Stimulated activated CD4-positive, alpha-beta T cell treated with anti-CD3 and anti-CD28 coated beads, Interleukin-4, amount 100 ng/mL, for 24 hours (primary cell): Measurements from ENCODE around the gene MACROD1.

ENCODE experiments used
- DNase-seq: peaks from one replicate; pipeline ENCODE4 v3.0.0-alpha.2; 2020

The MACROD1 gene

DNA sequence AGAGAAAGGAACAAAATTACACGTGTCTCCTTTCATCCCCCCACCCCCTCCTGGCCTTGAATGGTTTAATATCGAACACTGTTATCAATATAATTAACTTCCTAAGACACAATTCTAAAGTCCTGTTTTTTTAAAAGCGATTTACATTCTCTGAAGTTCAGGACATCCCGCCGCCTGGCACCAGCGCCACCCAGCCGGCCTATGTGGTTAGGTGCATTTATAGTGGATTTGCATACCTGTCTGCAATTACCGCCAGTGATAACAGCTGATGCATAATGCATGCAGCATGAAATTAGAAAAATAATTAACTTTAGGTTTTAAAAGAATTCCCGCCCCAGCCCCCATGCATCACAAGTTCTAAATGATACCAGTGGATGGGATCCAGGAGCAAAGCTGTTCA, 58.6 kb downstream of the MACROD1 start:
- DNase-seq = no peak

DNA sequence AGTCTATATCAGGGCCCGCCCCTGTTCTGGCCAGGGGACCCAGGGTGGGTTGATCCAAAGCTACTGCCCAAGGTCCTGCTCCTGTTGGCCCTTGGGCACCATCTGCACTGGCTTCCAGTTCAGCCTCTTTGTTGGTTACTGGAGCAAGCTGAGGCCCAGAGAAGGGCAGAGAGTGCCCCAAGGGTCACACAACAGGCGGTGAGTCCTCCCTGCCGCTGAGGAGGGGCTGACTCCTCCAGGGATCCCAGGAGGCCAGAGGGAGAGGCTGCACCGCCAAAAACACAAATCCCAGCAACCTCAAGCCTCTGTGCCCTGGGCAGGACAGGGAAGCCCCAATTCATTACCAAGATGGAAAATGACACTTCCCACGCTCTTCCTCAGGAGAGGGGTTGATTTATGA, 61.3 kb downstream of the MACROD1 start:
- no peak for DNase-seq

GRCh38 chr11:64103277-64103985, 62.5 kb downstream of the MACROD1 start:
- no peak for DNase-seq

DNA sequence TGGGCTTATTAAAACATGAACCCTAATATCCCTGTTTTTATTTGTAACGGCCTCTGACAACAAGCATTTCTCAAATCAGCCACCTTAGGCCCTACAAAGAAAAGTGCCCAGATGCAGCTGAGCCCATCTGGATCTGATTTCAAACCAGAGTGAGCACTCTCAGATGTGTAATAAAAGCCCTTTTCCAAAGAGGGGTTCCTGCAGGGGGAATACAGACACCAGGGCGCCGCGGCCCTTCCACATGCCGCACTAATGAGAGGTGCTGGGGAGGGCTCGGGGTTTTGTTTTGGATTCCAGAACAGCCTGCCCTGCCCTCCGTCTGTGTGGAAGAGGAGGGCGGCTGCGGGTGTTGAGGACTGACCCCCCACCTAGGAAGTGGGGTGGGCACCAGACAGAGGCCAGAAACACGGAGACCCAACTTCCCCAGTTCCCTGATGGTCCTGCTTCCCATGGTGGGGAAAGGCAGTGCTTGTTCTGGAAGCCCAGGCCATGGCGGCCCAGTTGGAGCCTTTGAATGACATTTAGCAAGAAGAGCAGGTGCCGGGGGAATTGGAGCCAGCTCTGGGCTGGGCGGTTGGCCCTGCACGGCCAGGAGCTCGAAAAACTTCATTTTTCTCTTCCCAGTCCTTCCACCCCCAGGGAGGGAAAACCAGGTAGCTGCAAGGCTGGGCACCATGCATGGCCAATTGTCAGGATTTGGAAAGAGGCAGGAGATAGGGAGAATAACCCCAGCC, 63.7 kb downstream of the MACROD1 start:
- DNase-seq = no peak

- DNase-seq = no peak
Observed at GRCh38 chr11:64101461-64101860, 64.5 kb downstream of the MACROD1 start.

- DNase-seq = no peak
Observed at GRCh38 chr11:64100782-64101353, 65.0 kb downstream of the MACROD1 start.

- no peak for DNase-seq
Observed at GRCh38 chr11:64100360-64100759, 65.6 kb downstream of the MACROD1 start.

- DNase-seq = no peak
Observed at GRCh38 chr11:64099436-64099835, 66.5 kb downstream of the MACROD1 start.

DNA sequence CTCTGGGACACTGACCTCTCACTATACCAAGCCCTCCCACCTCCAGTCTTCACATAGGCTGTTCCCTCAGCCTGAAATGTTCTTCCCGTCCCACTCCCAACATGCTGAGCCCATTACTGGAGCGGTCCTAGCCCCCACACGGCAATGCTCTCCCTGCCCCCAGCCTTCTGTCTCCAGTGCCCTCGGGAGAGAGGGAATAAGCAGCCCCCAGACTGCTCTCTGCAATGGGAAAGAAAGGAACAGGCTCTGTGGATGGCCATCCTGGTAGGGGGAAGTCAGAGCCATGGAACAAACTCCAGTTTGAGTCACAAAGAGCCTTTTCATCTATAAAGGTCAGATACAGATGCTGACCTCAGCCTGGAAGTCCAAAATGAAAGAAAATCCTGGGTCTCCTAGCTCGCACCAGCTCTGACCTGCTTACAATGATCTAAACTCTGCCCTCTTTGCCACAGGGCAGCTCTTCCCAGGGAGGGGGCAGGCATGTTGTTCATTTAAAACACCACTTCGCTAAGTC, 67.5 kb downstream of the MACROD1 start:
- no peak for DNase-seq

- DNase-seq = no peak
Observed at GRCh38 chr11:64097468-64098317, 68.2 kb downstream of the MACROD1 start.

- DNase-seq = no peak
Observed at GRCh38 chr11:64096835-64097234, 69.1 kb downstream of the MACROD1 start.

DNA sequence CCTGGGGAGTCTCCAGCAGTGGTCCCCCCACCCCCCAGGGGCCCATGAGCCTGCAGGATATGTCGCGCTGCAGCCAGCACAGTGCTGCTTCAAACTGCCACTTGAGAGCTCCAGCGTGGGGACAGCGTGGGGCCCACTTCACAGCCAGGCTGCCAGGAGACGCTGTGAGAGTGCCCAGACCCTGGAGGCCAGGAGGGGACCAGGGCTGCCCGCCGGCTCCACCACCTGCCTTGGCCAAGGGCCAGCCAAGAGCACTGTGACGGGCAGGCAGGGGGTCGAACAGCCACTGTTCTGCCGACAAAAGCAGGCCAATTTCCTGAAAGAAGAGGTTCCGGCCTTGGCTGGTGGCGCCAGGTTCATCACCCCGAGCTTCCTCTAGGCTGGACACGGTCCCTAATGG, 70.0 kb downstream of the MACROD1 start:
- DNase-seq = no peak

DNA sequence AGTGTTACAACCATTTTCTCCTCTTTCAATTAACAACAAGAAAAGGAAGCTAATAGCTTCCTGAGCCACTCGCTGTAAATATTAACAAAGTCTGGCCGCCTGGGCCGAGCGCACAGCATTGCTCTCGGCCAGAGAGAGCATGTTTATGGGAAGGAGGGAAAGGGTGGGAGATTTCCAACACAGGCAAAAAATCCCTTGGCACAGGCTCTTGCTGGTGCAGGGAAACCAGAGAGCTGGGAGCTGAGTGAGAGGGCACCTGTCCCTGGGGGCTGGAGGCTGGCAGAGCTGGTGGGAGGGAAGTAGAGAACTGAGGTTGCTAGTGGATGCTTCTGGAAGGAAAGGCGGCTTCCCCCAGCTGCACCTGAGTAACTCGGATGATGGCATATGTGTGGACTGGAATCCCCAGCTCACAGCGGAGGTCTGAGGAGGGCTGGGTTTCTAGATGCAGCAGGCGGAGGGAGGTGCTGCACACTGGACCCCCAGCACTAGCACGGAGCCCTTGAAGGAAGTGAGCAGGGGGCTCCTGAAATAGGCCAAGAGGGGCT, 70.6 kb downstream of the MACROD1 start:
- DNase-seq = no peak

GRCh38 chr11:64094463-64095260, 71.3 kb downstream of the MACROD1 start:
- DNase-seq = no peak

DNA sequence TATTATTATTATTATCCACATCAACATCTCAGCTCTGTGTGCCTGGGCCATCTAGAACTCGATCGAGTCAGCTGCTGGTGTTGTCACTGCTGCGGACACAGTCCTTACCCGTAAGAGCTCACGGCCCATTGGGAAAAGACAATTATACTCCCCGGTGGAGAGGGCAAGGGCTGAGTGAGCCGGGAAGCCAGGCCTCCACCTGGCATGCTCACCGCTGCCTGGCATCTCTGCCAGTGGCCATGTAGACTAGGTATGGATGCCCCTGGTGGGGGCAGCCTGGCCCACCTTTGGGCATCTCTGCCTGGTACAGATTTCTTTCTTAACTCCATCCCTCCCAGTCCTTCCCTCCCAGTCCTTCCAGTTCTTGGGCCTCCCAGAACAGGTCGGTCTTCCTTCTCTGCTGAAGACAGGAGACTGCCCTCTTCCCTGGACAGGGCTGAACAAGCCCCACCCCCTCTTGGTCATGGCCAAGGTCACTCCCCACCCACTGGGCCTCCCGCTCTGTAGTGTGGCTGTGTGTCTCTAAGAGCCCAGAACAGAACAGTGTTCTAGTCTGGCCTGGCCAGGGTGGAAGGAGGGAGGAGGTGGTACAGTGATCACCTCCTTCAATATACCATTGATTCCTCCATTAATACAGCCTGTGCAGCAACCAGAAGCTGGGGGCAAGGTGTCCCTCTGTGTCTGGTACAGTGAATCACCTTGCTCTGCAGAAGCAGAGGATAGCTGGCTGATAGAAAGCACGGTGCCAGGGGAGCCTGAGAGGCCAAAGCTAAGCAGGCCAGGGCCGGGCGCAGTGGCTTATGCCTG, 72.5 kb downstream of the MACROD1 start:
- no peak for DNase-seq

DNA sequence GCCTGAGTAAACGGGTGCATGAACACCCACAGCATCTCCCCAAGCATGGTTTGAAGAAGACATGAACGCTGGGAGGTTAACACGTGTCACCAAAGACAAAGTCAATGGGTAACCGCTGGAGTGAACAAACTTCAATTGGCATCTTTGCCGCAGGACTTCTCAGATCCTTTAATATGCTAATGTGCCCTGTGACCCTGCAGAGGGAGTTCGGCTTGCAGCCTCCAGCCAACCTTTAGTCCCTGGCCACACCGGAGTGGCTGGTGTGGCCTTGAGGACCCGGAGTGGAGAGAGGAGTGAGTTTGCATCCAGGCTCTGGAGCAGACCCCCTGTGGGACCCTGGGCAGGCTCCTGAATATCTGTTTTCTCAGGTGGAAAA, 73.2 kb downstream of the MACROD1 start:
- DNase-seq = no peak

DNA sequence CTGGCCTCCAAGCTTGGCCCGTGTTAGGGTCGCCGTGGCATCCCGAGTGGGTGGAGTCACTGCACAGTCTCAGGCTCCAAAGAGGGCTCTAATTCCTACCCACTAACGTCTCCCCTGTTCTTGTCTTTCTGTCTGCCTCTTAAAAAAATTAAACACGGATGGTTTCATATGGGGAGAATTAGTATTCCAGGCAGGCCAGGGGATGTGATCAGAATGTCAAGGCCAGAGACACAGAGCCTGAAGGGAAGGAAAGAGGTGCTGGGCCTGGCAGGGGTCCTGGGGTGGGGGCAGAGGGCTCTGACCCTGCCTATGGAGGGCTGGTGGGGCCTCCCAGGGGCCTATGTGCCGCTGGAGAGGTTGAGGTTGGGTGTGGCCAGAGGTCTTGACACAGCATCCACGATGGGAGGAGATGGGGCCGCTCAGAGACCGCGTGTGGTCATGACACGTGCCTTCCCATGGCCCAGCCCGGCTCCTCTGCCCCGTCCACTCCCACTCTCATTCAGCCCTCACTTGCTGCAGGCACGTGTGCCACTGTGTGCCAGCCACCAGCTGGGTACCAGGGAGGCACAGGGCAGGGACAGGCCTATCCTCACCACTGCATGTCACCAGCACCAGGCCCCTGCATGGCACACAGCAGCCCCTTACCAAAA, 73.7 kb downstream of the MACROD1 start:
- DNase-seq = no peak

DNA sequence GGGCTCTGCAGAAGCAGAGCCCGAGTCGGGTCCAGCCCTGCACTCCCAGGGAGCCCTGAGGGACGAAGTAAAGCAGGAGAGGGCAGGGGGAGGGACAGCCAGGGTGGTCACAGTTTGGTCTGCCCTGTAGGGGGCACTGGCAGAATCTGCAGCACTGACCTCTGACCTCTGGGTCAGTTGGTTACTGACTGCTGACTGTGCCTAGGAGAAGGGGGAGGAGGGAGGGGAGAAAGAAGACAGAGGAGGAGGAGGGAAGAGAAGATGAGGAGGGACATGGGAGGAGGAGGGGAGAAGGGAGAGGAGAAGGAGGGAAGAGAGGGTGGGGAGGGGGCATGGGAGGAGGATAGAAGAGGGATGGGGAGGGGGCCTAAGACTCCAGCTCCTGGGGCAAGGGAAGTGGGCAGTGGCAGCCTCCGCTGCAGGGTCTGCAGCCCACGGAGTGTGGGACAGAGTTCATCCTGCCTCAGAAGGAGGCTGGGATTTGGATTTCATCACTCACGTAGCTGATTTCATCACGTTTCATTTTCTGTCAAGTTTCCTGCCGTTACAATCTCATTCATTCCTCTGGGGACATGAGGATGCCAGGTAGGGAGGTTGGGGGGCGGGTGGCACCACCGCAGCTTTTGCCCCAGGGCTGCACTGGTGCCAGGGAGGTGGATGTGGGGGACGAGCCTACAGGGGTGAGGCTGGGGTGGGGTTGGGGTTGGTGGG, 75.0 kb downstream of the MACROD1 start:
- no peak for DNase-seq

- no peak for DNase-seq
Observed at GRCh38 chr11:64089915-64090805, 75.8 kb downstream of the MACROD1 start.
